Ascending aorta (tissue), 1 donor: ENCODE measurements around the gene DNAAF1. TPM values are rescaled to one million over a fixed set of nuclear protein-coding genes. Genes with fewer than 3 reads are reported as not detected.

ENCODE experiments used
- total RNA-seq: library from RNA; depleted of rRNA; stranded (reverse); fragments of >200 nt; gene quantifications from one replicate; pipeline ENCODE4 v1.1.0, GENCODE V29; 2016

DNAAF1 gene
- total RNA-seq, 1 donor from 2014 or later = not detected

Other genes with a start within 250 kb of the DNAAF1 start
- gene MLYCD, start 246.2 kb upstream of the DNAAF1 start, total RNA-seq = 13.4 TPM
- gene OSGIN1, start 192.1 kb upstream of the DNAAF1 start, total RNA-seq = 7.8 TPM
- gene NECAB2, start 177.1 kb upstream of the DNAAF1 start, total RNA-seq = not detected
- gene SLC38A8, start 102.5 kb upstream of the DNAAF1 start, total RNA-seq = not detected
- gene MBTPS1, start 28.4 kb upstream of the DNAAF1 start, total RNA-seq = 95.6 TPM
- 12.0 TPM for gene HSDL1, start 131 bp upstream of the DNAAF1 start, total RNA-seq
- 151 TPM for gene TAF1C, start 41.7 kb downstream of the DNAAF1 start, total RNA-seq
- gene ADAD2, start 45.8 kb downstream of the DNAAF1 start, total RNA-seq = not detected
- gene KCNG4, start 94.7 kb downstream of the DNAAF1 start, total RNA-seq = not detected
- gene WFDC1, start 149.6 kb downstream of the DNAAF1 start, total RNA-seq = 126 TPM
- gene ATP2C2, start 223.2 kb downstream of the DNAAF1 start, total RNA-seq = not detected